ENCODE results near the gene MRPL4.

DNA sequence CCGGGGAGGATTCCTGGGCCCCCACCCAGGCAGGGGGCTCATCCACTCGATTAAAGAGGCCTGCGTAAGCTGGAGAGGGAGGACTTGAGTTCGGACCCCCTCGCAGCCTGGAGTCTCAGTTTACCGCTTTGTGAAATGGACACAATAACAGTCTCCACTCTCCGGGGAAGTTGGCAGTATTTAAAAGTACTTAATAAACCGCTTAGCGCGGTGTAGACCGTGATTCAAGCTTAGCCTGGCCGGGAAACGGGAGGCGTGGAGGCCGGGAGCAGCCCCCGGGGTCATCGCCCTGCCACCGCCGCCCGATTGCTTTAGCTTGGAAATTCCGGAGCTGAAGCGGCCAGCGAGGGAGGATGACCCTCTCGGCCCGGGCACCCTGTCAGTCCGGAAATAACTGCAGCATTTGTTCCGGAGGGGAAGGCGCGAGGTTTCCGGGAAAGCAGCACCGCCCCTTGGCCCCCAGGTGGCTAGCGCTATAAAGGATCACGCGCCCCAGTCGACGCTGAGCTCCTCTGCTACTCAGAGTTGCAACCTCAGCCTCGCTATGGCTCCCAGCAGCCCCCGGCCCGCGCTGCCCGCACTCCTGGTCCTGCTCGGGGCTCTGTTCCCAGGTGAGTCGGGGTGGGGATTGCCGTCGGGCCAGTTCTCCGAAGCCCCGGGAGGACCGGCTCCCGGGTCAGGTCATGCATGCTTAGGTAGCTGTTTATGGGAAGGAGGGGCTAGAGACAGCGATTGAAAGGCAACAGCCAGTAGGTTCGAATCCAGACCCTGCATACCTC lies 18.8 kb downstream of the MRPL4 start, which contains the start of gene ICAM1:
- TF ChIP-seq, protein P1, sequence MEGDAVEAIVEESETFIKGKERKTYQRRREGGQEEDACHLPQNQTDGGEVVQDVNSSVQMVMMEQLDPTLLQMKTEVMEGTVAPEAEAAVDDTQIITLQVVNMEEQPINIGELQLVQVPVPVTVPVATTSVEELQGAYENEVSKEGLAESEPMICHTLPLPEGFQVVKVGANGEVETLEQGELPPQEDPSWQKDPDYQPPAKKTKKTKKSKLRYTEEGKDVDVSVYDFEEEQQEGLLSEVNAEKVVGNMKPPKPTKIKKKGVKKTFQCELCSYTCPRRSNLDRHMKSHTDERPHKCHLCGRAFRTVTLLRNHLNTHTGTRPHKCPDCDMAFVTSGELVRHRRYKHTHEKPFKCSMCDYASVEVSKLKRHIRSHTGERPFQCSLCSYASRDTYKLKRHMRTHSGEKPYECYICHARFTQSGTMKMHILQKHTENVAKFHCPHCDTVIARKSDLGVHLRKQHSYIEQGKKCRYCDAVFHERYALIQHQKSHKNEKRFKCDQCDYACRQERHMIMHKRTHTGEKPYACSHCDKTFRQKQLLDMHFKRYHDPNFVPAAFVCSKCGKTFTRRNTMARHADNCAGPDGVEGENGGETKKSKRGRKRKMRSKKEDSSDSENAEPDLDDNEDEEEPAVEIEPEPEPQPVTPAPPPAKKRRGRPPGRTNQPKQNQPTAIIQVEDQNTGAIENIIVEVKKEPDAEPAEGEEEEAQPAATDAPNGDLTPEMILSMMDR (conservative IDR thresholded peaks at IDR 0.05; ENCODE audit: low read length) = no peak
- TF ChIP-seq EZH2phosphoT487 (IDR thresholded peaks at IDR 0.05; ENCODE audit: borderline replicate concordance) = no peak
